Transverse colon (tissue), 4 donors: Measurements from ENCODE around the gene TRAFD1. TPM values are rescaled to one million over a fixed set of nuclear protein-coding genes. Genes with fewer than 3 reads are reported as not detected.
A peak's percentile ranks its signal among the peaks of the same experiment; 100 is the strongest.

Source experiments
- DNase-seq: peaks from one replicate; pipeline ENCODE4 v3.0.0-alpha.2; 2019
- H3K27ac ChIP-seq, 4 donors: fragments of 200-600 bp; sonication (generic); 2 replicates each; pipeline ENCODE4 v1.5.1; 2016 to 2018; ENCODE audit warnings: inconsistent platforms in 4 of 4
- H3K27me3 ChIP-seq: fragments of 200-600 bp; sonication (generic); 2 replicates; pipeline ENCODE4 v1.5.1; 2017; ENCODE audit warnings: inconsistent platforms
- H3K36me3 ChIP-seq, 4 donors: fragments of 200-600 bp; sonication (generic); 2 replicates each; pipeline ENCODE4 v1.5.1; 2017 to 2019; ENCODE audit warnings: inconsistent platforms in 4 of 4
- H3K4me1 ChIP-seq, 4 donors: fragments of 200-600 bp; sonication (generic); 2 replicates each; pipeline ENCODE4 v1.5.1; 2017 to 2020; ENCODE audit warnings: inconsistent platforms in 4 of 4
- H3K4me3 ChIP-seq, 4 donors: fragments of 200-600 bp; sonication (generic); 1 replicate in 1 of 4; 2 replicates in 3 of 4; pipeline versions ENCODE4 v1.5.1 to v1.6.1; 2017 to 2019; ENCODE audit warnings: inconsistent platforms in 4 of 4
- H3K9me3 ChIP-seq, 2 donors: fragments of 200-600 bp; sonication (generic); 2 replicates each; pipeline ENCODE4 v1.5.1; 2017 to 2019; ENCODE audit warnings: inconsistent platforms in 2 of 2
- CTCF ChIP-seq, 5 experiments: fragments of 200-600 bp in 3 of 5; fragments of 450-650 bp in 2 of 5; sonication (generic) in 3 of 5; IDR thresholded peaks; 1 replicate in 2 of 5; 2 replicates in 3 of 5; pipeline ENCODE4 v1.5.1; 2016 to 2017; ENCODE audit warnings: antibody characterized with exemption in 5 of 5, inconsistent platforms in 3 of 5, mild to moderate bottlenecking in 2 of 5, moderate library complexity in 1 of 5
- EP300 ChIP-seq: sonication (generic); formaldehyde crosslinking; IDR thresholded peaks from one replicate; pipeline ENCODE4 v1.6.1; 2017; ENCODE audit warnings: antibody characterized with exemption, low read depth
- POLR2A ChIP-seq: fragments of 450-650 bp; IDR thresholded peaks from one replicate; pipeline ENCODE4 v1.6.1; 2016; ENCODE audit warnings: antibody characterized with exemption, mild to moderate bottlenecking, moderate library complexity
- POLR2AphosphoS5 ChIP-seq, 3 donors: sonication (generic); formaldehyde crosslinking; IDR thresholded peaks; one replicate each; pipeline ENCODE4 v1.6.1; 2016; ENCODE audit warnings: antibody characterized with exemption in 3 of 3
- WGBS, 2 donors: methylation state at CpG; one replicate each; pipeline ENCODE4 v1.1.5; 2018; ENCODE audit warnings: low coverage in 1 of 2; 5-methylcytosine and 5-hydroxymethylcytosine counted together
- in situ Hi-C, 4 donors: fragments of 200-750 bp; cut with MboI; loops; one replicate each; pipeline versions ENCODE4 v1.15.0 to v1.15.1; 2017; ENCODE audit warnings: low sequenced_read_pairs in 3 of 4, low pct_ligation_motif_present in 1 of 4, low pct_unique_long_range_greater_than_20kb in 1 of 4
- intact Hi-C: fragments of 100-400 bp; cut with DNase I; formaldehyde crosslinking; loops from one replicate; pipeline ENCODE4 v1.15.1; 2023; ENCODE audit warnings: low total_unique reads
- total RNA-seq, 4 donors: library from RNA; depleted of rRNA; stranded (reverse); fragments of >200 nt; gene quantifications; one replicate each; pipeline ENCODE4 v1.1.0, GENCODE V29; 2016

Gene TRAFD1
- total RNA-seq, 4 donors from 2014 or later: 15.3 to 36.8 (median 31.1) TPM

DNA sequence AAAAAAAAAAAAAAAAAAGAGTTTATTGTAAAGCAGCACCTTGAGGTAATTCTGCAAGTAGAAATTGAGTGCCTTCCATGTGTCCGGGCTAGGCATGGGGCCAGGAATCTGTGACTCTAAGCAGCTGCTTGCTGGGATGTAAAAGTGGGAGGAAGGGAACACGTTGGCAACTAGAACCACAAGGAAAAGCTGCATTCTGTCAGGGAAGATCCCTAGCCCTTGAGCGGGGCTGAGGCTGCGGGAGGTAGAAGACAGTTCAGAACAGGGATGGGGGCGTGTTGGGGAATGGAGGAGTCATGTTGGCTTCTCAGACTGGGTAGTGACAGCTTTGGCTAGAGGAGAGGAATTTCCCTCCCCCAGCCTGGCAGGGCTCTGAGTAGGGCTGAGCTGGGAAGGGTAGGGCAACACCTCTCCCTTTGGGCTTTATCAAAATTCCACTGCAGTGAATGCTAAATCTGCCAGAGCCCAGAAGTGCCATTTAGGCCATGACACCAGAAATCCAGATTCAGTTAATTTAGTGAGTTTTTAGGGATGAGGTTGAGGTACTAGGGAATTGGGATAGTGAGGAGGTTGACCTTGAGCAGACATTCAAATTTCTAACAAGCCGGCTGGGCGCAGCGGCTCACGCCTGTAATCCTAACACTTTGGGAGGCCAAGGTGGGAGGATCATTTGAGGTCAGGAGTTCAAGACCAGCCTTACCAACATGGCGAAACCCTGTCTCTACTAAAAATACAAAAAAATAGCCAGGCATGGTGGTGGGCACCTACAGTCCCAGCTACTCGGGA lies 3.4 kb upstream of the TRAFD1 start:
- TF ChIP-seq POLR2AphosphoS5 (IDR thresholded peaks at IDR 0.05) (peak; percentile 42 to 72 (median 61)), EP300 (no peak)
- H3K27ac ChIP-seq: peak overlapping the region; percentile 77 to 83 (median 80)
- WGBS, 2 donors: 27 to 57% methylated on average over 8 to 11 of the region's 11 CpGs
- peaks cover 14 to 39% (median 19%) of the 10 kb centered on the region in 4 donors for H3K4me1 ChIP-seq
- H3K36me3 ChIP-seq: no peaks in the 10 kb centered on the region
- peak; percentile 64 for DNase-seq
- intact Hi-C loops: no loop called here
- no peaks in the 10 kb centered on the region for H3K9me3 ChIP-seq
- in situ Hi-C loops: no loop called here
- no peak overlapping the region for H3K4me3 ChIP-seq
- no peaks in the 10 kb centered on the region for H3K27me3 ChIP-seq

DNA sequence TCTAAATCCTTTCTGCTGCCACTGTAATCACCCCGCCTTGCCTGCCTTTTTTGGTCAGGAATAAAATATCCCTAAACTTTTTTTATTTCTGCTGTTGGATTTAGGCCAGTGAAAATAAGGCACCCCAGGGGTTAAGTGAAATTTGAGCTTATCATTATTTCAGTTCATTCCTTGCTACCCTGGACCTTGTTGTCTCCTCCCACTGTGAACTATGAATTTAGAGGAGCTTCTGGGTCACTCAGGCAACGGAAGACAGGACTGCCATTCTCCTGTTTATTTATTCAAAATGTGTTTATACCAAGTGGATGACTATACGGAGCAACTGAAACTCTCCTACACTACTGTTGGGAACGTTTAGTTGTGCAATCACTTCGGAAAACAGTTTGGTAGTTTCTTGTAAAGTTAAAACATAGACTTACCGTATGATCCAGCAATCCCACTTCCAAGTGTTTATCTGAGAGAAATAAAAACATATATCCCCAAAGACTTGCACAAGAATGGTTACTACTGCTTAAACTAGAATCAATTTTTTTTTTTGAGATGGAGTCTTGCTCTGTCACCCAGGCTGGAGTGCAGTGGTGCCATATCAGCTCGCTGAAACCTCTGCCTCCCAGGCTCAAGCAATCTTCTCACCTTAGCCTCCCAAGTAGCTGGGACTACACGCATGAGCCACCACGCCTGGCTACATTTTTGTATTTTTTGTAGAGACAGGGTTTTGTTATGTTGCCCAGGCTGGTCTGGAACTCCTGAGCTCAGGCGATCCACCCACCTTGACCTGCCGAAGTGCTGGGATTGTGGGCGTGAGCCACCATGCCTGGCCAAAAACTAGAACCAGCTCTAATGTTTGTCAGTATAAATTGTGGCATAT lies 2.3 kb upstream of the TRAFD1 start:
- DNase-seq: no peak
- in situ Hi-C loops (no loop called here), intact Hi-C loops (no loop called here)
- Histone ChIP-seq H3K9me3 (no peaks in the 10 kb centered on the region), H3K4me3 (no peak overlapping the region), H3K36me3 (no peaks in the 10 kb centered on the region), H3K4me1 (peaks cover 14 to 46% (median 27%) of the 10 kb centered on the region in 4 donors), H3K27me3 (no peaks in the 10 kb centered on the region), H3K27ac (peak overlapping the region; percentile 77 to 83 (median 80))
- WGBS, 2 donors: 57 to 65% methylated on average over 9 to 12 of the region's 12 CpGs
- TF ChIP-seq POLR2AphosphoS5 (IDR thresholded peaks at IDR 0.05) (peak in 1 of 3 donors; percentile 37), CTCF (IDR thresholded peaks at IDR 0.05) (no peak), POLR2A (no peak), EP300 (no peak)

GRCh38 chr12:112124918-112125249 lies 476 bp upstream of the TRAFD1 start:
- in situ Hi-C loops: no loop called here

GRCh38 chr12:112126000-112126438 lies 659 bp downstream of the TRAFD1 start:
- no peak for DNase-seq
- intact Hi-C loops (no loop called here), in situ Hi-C loops (no loop called here)
- 3% methylated on average over 14 of the region's 25 CpGs; no CpG with 5 or more reads in 1 of the 2 donors for WGBS, 2 donors
- TF ChIP-seq CTCF (IDR thresholded peaks at IDR 0.05): no peak
- no peak for TF ChIP-seq POLR2AphosphoS5 (IDR thresholded peaks at IDR 0.05)
- no peak for TF ChIP-seq EP300
- no peak for TF ChIP-seq POLR2A
- no peaks in the 10 kb centered on the region for H3K27me3 ChIP-seq
- peaks cover 0 to under 1% (median 0%) of the 10 kb centered on the region in 4 donors for H3K36me3 ChIP-seq
- peaks cover 30 to 76% (median 46%) of the 10 kb centered on the region in 4 donors for H3K4me1 ChIP-seq
- peak overlapping the region; percentile 92 to 97 (median 95) for H3K27ac ChIP-seq
- no peaks in the 10 kb centered on the region for H3K9me3 ChIP-seq
- H3K4me3 ChIP-seq: peak overlapping the region; percentile 71 to 94 (median 78)

More at GRCh38 chr12:112124918-112125249, 476 bp upstream of the TRAFD1 start:
- intact Hi-C loops: no loop called here
- 6 to 13% methylated on average over 1 of the region's 1 CpG for WGBS, 2 donors
- Histone ChIP-seq H3K27me3 (no peaks in the 10 kb centered on the region), H3K27ac (peak overlapping the region; percentile 77 to 97 (median 95)), H3K36me3 (no peaks in the 10 kb centered on the region), H3K4me3 (peak overlapping the region in 2 of 4 donors; percentile 78), H3K9me3 (no peaks in the 10 kb centered on the region), H3K4me1 (peaks cover 19 to 65% (median 36%) of the 10 kb centered on the region in 4 donors)
- DNase-seq: no peak
- TF ChIP-seq EP300 (no peak), POLR2A (no peak), POLR2AphosphoS5 (IDR thresholded peaks at IDR 0.05) (no peak), CTCF (IDR thresholded peaks at IDR 0.05) (no peak)
